GM19463 (cell line): ENCODE measurements around the gene AP4E1.
"Not testable (repeated sequence)": the region's sequence is repeated elsewhere in the genome, so short reads cannot be mapped to it uniquely, and the experiment has no call there.

Experiments
- ATAC-seq: cut with Tn5 transposase; IDR thresholded peaks from one replicate; pipeline ENCODE4 v1.9.1; 2021; ENCODE audit warnings: mild to moderate bottlenecking, moderate library complexity; ENCODE audit not compliant: unreplicated experiment

The AP4E1 gene

DNA sequence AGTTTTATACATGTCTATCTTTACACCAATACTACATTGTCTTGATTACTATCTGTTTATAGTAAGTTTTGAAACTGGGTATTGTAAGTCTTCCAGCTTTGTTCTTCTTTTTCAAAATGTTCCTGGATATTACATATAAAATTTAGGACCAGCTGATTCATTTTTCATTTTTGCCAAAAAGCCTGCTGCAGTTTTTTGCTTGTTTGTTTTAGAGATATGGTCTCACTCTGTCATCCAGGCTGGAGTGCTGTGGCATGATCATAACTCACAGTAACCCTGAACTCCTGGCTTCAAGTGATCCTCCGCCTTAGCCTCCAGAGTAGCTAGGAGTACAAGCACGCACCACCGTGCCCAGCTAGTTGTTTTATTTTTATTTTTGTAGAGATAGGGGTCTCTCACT lies 20.4 kb upstream of the AP4E1 start:
- no peak for ATAC-seq

DNA sequence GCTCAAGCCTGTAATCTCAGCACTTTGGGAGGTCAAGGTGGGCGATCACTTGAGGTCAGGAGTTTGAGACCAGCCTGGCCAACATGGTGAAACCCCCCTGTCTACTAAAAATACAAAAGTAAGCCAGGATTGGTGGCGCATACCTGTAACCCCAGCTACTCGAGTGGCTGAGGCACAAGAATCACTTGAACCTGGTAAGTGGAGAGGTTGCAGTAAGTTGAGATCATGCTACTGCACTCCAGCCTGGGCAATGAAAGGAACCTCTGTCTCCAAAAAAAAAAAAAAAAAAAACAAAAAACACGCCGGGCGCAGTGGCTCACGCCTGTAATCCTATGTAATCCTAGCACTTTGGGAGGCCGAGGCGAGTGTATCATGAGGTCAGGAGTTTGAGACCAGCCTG lies 18.9 kb upstream of the AP4E1 start:
- no peak for ATAC-seq

DNA sequence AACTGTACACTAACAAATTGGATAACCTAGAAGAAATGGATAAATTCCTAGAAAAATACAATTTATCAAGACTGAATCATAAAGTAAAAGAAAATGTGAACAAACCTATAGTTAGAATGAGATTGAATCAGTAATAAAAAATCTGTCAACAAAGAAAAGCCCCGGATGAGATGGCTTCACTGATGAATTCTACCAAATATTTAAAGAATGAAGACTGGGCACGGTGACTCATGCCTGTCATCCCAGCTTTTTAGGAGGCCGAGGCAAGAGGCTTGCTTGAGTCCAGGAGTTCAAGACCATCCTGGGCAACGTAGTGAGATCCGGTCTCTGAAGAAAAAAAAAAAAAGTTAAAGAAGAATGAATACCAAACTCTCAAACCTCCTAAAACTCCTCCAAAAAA lies 17.7 kb upstream of the AP4E1 start:
- no peak for ATAC-seq

DNA sequence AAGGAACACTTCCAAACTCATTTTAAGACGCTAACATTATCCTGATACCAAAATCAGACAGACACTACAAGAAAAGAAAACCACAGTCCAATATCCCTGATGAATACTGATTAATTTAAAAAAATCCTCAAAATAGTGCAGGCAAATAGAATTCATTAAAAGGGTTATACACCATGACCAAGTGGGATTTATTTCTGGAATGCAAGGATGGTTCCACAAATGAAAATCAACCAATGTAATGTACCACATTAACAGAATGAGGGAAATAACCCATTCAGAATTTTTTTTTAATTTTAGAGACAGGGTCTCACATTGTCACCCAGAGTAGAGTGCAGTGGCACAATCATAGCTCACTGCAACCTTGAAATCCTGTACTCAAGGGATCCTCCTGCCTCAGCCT lies 17.3 kb upstream of the AP4E1 start:
- no peak for ATAC-seq

DNA sequence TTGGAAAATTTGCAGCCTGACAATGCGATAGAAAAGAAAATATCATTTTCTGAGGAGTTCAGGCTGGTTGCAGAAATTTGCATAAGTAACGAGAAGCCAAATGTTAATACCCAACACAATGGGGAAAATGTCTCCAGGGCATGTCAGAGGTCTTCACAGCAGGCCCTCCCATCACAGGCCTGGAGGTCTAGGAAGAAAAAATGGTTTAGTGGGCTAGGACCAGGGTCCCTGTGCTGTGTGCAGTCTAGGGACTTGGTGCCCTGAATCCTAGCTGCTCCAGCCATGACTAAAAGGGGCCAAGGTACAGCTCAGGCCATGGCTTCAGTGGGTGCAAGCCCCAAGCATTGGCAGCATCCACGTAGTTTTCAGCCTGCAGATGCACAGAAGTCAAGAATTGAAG lies 14.5 kb upstream of the AP4E1 start:
- ATAC-seq: no peak

DNA sequence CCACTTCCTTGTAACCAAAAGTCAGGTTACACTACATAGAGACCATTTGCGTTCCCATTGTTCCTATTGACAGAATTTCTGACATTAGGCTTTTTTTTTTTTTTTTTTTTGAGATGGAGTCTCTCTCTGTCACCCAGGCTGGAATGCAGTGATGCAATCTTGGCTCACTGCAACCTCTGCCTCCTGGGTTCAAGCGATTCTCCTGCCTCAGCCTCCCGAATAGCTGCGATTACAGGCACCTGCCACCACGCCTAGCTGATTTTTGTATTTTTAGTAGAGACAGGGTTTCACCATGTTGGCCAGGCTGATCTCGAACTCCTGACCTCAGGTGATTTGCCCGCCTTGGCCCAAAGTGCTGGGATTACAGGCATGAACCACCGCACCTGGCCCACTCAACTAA lies 7.1 kb upstream of the AP4E1 start:
- ATAC-seq: not testable (repeated sequence)

DNA sequence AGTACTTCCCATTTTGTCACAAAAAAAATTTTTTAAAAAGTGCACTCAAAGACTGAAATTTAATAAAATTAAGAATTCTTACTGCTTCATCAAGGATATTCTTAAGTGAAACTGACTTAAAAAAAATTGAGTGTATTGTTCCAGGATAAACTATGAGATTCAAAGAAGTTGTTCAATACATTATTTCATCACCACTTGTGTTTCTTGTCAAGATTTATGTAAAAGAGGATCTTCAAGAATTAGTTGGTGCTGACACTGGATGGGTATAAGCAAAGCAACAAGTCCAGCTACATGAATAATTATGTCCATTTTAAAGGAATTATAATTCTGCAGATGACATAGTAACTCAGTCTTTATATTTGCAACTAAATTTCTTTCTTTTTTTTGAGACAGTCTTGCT lies 4.3 kb upstream of the AP4E1 start:
- ATAC-seq: no peak

DNA sequence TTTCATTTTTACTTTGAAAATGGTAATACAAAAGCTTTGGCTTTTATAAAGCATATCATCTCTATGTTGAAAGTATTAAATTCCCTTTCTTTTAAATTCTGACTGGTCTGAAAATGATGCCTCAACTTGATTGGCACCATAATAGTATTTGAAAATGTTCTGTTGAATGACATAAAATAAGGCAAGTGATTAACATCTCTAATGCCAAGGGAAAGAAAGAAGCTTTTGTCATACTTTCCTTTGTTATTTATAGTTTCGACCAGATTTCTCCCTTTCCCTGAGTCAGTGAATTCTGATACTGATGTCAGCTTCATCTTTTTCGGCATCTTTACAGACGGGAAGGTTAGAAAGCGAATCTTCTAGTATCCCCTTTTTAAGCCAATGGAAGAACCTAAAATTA lies 3.4 kb upstream of the AP4E1 start:
- ATAC-seq: no peak

DNA sequence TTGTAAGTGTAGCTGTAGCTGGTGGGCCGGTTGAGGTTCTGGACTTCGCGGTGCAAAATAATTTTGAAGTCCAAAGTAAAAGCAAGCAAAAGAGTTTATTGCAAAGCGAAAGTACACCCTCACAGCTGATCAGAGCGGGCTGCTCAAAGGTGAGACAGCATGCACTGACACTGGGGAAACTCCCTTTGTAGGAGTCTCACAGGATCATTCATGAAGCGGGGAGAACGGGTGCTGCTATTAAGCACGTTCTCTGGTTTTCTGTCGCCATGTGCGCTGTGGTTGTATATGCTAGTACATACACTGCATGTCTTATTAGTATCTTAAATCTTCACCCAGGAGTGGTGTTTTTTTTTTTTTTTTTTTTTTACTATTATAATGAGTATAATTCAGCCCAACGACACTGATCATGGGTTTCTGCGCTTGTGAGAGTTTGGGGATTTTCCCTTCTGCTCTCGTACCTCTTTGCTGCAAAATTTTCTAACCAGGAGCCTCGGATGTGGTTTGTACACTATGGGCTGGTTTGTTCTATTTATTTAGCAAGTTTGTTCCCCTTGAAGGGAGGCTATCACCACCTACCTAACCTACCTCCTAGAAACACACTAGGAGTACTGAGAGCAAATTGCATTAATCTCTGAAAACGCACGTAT lies 1.4 kb upstream of the AP4E1 start:
- peak; percentile 56 for ATAC-seq

DNA sequence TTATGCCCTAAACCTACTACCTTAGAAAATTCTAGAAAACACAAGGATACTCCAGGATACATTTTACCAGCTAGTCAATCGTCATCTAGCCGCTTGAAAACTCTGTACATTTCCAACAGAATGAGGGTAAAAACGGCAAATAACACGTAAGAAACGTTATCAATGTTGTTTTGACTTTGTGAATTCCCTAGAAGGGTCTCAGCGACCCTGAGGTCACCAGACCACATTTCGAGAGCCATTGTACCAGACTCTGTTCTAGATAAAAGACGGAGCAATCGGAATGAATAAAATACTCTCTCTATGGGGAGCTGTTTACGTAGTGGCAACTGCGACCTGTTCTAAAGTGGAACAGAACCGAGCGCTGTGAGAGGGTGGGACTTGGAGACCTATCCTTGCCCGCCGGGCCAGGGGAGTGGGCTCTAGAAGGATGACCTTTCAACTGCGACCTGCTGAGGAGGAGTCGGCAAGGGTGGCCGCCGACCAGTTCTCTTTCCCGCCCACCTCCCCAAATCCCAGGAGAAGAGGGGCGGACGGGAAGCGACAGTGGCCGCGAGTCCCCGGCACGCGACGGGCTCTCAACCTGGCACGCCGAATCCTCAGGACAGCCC lies 778 bp upstream of the AP4E1 start:
- ATAC-seq: peak; percentile 23

DNA sequence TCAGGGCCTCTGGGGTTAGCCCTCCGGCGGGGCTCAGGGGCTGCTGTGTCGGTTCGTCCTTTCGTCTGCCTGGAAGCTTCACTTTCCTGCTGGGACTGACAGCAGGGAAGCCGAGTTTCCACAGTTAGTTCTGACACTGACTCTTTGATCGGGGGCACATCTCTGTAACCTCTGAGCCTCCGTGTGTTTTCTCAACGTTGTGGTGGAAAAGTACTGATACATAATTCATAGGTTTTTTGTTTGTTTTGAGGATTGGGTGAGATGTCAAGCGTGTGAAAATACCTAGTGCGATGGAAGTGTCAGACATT lies 481 bp downstream of the AP4E1 start:
- peak; percentile 2 for ATAC-seq

DNA sequence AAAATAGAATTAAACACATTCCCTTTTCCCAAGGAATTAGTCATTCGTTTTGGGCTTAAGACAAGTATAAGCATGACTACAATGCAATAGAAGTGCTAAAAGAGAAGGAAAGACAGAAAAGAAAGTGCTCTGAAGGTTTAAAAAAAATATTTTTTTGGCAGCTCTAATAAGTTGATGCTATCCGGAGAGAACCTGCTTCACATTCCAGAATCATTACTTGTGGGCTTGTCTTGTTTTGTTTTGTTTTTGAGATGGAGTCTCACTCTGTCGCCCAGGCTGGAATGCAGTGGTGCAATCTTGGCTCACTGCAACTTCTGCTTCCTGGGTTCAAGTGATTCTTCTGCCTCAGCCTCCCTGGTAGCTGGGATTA lies 1.9 kb downstream of the AP4E1 start:
- not testable (repeated sequence) for ATAC-seq

DNA sequence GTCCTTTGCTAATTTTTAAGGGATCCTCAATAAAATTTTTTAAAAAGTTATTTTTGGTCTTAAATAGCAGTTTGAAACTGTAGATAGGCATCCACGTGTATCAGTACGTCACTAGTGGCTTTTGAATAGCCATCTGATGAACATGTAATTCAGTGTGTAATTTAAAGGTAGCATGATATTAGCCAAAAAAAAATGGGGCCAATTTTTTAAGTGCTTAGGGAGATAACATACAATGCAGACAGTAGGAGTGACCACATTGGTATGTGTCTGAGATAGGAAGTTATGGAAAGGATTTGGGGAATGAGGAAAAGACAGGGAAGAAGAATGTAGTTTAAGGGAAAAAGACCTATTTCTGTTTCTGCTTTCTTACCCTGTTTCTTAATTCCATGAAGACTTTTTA lies 2.5 kb downstream of the AP4E1 start:
- ATAC-seq: no peak

DNA sequence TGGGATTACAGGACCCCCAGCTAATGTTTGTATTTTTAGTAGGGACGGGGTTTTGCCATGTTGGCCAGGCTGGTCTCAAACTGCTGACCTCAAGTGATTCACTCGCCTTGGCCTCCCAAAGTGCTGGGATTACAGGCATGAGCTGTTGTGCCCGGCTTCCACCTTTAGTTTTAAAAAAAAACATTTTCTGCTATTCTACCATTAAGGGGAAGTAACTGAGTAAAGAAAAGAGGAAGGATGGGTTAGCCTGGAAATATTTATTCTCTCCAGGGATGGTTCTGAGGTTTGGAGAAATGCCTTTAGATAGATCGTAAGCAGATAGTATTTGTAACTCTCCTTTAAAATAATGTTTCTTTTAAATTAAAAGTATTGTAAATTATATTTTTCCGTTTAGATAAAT lies 3.1 kb downstream of the AP4E1 start:
- no peak for ATAC-seq

DNA sequence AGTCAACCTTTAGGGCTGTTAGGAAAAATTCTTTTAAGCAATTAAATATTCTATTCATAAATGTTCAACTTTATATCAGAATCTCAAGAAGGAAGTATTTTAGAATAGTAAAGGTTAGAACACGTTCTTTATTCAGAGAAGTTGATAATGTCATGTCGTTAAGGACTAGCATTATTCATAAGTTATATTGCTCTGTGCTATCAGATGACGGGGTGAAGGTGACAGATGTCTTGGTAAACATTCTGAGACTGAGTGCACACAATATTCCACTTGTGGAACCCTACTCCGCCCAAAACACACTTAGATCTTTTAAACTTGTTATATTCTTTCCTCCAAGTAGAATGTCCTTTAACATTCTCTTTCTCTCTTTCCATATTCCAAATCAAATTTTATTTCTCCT lies 7.9 kb downstream of the AP4E1 start:
- no peak for ATAC-seq

DNA sequence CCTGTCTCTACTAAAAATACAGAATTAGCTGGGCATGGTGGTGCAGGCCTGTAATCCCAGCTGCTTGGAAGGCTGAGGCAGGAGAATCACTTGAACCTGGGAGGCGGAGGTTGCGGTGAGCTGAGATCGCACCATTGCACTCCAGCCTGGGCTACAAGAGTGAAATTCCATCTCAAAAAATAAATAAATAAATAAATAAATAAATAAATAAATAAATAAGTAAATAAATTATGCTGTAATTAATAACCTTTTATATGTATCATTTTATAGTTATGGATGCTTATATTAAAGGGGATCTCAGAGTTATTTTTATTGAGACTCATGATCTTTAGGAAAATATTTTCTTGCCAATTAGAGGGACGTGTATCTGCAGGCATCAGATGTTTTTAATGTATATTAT lies 10.9 kb downstream of the AP4E1 start:
- ATAC-seq: not testable (repeated sequence)

DNA sequence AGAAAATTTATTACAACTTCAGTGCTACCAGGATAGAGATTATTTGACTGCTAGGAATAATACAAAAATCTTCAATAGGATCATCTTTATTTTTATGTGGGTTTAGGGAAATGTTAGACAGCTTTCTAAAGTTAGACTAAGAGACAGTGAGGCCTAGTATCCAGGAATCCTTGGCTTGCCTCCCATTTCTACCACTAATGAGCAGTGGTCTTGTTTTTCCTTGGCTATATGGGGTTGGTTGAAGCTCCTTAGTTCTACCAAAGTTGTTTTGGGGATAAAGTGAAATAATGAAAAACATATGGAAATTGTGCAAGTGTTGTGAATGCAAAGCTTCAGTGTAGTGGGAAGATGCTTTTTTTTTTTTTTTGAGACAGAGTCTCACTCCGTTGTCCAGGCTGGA lies 16.8 kb downstream of the AP4E1 start:
- ATAC-seq: no peak

DNA sequence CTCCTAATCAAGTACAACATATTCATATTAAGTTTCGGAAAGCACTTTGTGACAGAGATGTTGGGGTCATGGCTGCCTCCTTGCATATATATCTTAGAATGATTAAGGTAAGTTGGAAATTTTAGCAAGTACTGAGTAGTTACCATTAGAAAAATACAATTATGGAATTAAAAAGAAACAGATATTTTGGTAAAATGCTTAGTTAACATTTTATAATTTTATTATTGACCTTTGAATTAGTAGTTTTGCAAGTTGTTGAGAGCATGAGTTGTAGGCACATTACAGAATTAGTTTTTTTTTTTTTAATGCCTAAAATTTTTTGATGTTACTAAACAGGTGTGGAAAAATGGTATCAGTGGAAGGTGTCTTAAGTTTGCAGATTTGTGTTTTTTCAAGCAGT lies 20.6 kb downstream of the AP4E1 start:
- ATAC-seq: no peak

DNA sequence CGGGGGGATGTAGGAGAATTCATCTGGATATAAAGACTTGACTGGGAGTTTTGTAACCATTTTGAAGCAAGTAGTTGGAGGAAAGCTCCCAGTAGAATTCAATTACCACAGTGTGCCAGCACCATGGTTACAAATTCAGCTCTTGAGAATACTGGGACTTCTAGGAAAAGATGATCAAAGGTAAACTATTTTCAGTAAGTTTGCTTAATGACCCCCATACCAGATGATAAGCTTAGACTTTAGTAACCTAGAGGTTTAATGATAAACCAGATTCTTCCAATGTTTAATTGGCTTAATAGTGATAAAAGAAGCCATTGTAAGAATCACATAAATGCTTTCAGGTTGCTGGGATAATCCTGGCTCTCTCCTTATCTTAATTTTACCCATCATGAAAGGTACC lies 22.3 kb downstream of the AP4E1 start:
- ATAC-seq: no peak

DNA sequence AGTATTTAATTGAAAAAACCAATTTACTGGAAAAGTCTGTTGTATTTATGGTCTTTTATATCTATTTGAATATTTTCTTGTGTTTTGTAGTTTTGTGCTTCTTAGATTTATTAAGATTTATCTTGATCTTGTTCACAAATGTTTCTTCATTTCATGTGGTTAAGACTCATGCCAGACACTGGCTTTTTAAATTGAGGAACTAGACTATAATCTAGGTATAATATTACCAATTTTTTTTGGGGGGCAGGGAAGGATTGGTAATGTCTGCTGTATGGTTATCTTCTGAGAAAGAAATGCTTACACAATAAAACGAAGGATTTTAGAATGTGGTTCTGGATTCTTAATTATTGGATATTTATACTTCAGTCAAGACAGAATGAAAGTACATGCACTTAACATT lies 24.9 kb downstream of the AP4E1 start:
- no peak for ATAC-seq

DNA sequence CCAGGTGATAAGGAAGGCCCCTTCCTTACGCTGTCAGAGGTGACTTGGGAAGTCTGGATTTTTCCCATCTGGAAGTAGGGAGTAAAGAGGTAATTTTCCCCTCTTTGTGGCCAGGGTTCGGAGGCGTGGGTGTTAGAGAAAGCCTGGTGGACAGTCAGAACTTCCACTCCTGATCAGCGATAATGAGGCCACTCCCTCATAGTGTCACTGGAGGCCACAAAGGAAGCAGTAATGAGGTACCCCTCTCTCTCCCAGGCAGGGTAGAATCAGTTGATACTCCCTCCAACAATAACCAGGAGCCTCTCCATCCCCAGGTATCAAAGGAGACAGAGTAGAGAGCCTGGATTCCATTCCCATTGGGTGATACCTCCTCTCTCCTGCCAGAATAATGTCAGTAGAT lies 30.0 kb downstream of the AP4E1 start:
- ATAC-seq: no peak

DNA sequence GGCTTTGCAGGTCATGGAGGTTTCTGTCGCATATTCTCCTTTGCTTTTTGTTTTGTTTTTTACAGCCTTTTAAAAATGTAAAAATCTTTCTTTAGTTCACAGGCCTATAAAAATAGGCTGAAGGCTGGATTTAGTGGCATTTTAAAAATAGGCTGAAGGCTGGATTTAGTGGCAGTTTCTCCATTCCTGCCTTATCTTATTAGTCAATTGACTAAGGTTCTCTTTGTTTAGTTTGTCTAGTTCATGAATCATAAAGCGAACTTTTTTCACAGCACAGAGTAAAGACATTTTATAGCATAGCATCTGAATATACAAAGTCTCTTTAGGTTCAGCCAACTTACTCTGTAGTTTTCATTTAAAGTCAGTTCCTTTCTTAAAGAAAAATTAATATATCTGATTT lies 31.4 kb downstream of the AP4E1 start:
- no peak for ATAC-seq

DNA sequence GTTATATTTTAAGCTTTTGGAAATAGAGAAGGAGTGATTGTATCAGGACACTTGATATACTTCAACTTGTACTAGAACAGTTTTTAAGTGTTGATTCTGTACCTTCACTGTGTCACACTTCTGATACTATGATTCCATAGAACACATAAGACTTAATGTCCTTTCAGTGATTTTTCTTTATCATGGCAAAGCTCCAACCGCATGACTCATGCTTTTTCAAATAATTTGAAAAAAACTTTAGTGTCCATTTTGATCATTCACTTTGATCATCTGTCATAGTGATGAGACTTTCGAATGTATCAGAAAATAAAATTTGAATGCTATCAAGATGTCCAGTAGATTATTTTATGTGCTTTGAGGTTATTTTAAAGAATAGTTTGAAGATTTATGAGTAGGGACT lies 32.0 kb downstream of the AP4E1 start:
- ATAC-seq: no peak
